Neural cell (in vitro differentiated cells): ENCODE measurements around the gene RPL38. TPM values are rescaled to one million over a fixed set of nuclear protein-coding genes. Genes with fewer than 3 reads are reported as not detected.

ENCODE experiments used
- H2AFZ ChIP-seq: fragments of 200-600, 300-800 bp; sonication (generic), shearing (Covaris generic); 2 replicates; pipeline ENCODE4 v1.6.0; 2014; ENCODE audit warnings: low read depth, mild to moderate bottlenecking, antibody characterized with exemption, low read length, moderate library complexity
- H3F3A ChIP-seq: fragments of 200-600 bp; shearing (Covaris generic); 2 replicates; pipeline ENCODE4 v1.6.1; 2016; ENCODE audit warnings: mild to moderate bottlenecking, moderate library complexity, mixed read lengths, antibody characterized with exemption, low read length; ENCODE audit not compliant: insufficient read depth, poor library complexity, severe bottlenecking
- H3K27ac ChIP-seq: fragments of 200-600, 300-800 bp; sonication (generic), shearing (Covaris generic); 2 replicates; pipeline ENCODE4 v1.5.1; 2014; ENCODE audit warnings: mild to moderate bottlenecking, low read length, moderate library complexity
- H3K27me3 ChIP-seq: fragments of 300-800, 200-600 bp; sonication (generic), shearing (Covaris generic); 2 replicates; pipeline ENCODE4 v1.6.0; 2014; ENCODE audit warnings: mild to moderate bottlenecking, low read depth, low read length, moderate library complexity; ENCODE audit not compliant: insufficient read depth
- H3K36me3 ChIP-seq: fragments of 300-800, 200-600 bp; sonication (generic), shearing (Covaris generic); 2 replicates; pipeline ENCODE4 v1.5.1; 2014; ENCODE audit warnings: mild to moderate bottlenecking, antibody characterized with exemption, low read length, moderate library complexity; ENCODE audit not compliant: insufficient read depth
- H3K4me2 ChIP-seq: fragments of 300-800, 200-600 bp; sonication (generic), shearing (Covaris generic); 2 replicates; pipeline ENCODE4 v1.6.0; 2014; ENCODE audit warnings: mild to moderate bottlenecking, low read length
- H3K4me3 ChIP-seq: fragments of 300-800, 200-600 bp; sonication (generic), shearing (Covaris generic); 2 replicates; pipeline ENCODE4 v1.5.1; 2014; ENCODE audit warnings: mild to moderate bottlenecking, low read length, moderate library complexity
- H3K79me2 ChIP-seq: fragments of 200-600 bp; shearing (Covaris generic); replicated peaks from 2 replicates; pipeline ENCODE4 v1.6.0; 2014; ENCODE audit warnings: mild to moderate bottlenecking, low read length, moderate library complexity; ENCODE audit not compliant: insufficient read depth
- H3K9ac ChIP-seq: fragments of 300-800, 200-600 bp; sonication (generic), shearing (Covaris generic); 2 replicates; pipeline ENCODE4 v1.6.1; 2016; ENCODE audit warnings: mild to moderate bottlenecking, low read length, mixed read lengths
- H3K9me2 ChIP-seq: fragments of 200-600 bp; shearing (Covaris generic); 2 replicates; pipeline ENCODE4 v1.6.1; 2016; ENCODE audit warnings: mild to moderate bottlenecking, low read length, mixed read lengths; ENCODE audit not compliant: insufficient read depth
- H3K9me3 ChIP-seq: fragments of 200-600, 300-800 bp; sonication (generic), shearing (Covaris generic); 2 replicates; pipeline ENCODE4 v1.6.1; 2016; ENCODE audit warnings: mild to moderate bottlenecking, mixed run types, low read length, moderate library complexity, mixed read lengths
- H4K20me1 ChIP-seq: fragments of 200-600 bp; shearing (Covaris generic); 2 replicates; pipeline ENCODE4 v1.6.1; 2016; ENCODE audit warnings: mild to moderate bottlenecking, mixed run types; ENCODE audit not compliant: insufficient read depth
- EP300 ChIP-seq: fragments of 450-650 bp; conservative IDR thresholded peaks from 2 replicates; pipeline ENCODE4 v1.6.1; 2014; ENCODE audit warnings: antibody characterized with exemption, mild to moderate bottlenecking, moderate library complexity; ENCODE audit not compliant: poor library complexity, severe bottlenecking
- EZH2 ChIP-seq: fragments of 200-600, 300-800 bp; shearing (Covaris generic), sonication (generic); IDR thresholded peaks from 2 replicates; pipeline ENCODE4 v1.6.1; 2014; ENCODE audit warnings: antibody characterized with exemption, low read length, borderline replicate concordance, mild to moderate bottlenecking; ENCODE audit not compliant: insufficient read depth, poor library complexity, severe bottlenecking
- MXI1 ChIP-seq: fragments of 450-650 bp; conservative IDR thresholded peaks from 2 replicates; pipeline ENCODE4 v1.6.1; 2014; ENCODE audit warnings: antibody characterized with exemption, mild to moderate bottlenecking; ENCODE audit not compliant: poor library complexity, severe bottlenecking
- POLR2AphosphoS5 ChIP-seq: IDR thresholded peaks from 2 replicates; pipeline ENCODE4 v1.6.1; 2012
- RAD21 ChIP-seq: fragments of 450-650 bp; conservative IDR thresholded peaks from 2 replicates; pipeline ENCODE4 v1.6.1; 2014; ENCODE audit warnings: antibody characterized with exemption, mild to moderate bottlenecking, moderate library complexity
- SMC3 ChIP-seq: fragments of 450-650 bp; conservative IDR thresholded peaks from 2 replicates; pipeline ENCODE4 v1.6.1; 2014; ENCODE audit warnings: antibody characterized with exemption, mild to moderate bottlenecking, moderate library complexity; ENCODE audit not compliant: poor library complexity
- TAF1 ChIP-seq: IDR thresholded peaks from 2 replicates; pipeline ENCODE4 v1.6.1; 2012; ENCODE audit warnings: low read depth
- polyA plus RNA-seq: library from polyadenylated mRNA; depleted of rRNA; stranded (reverse); fragments of >200 nt; gene quantifications from 2 replicates; pipeline ENCODE4 v1.2.3, GENCODE V29; 2014
- TF ChIP-seq, protein P1 (sequence below): fragments of 450-650 bp; IDR thresholded peaks from 2 replicates; pipeline ENCODE4 v1.5.1; 2014; ENCODE audit warnings: antibody characterized with exemption, mild to moderate bottlenecking, moderate library complexity; ENCODE audit not compliant: poor library complexity, severe bottlenecking
- TF ChIP-seq, protein P2 (sequence below): IDR thresholded peaks from 2 replicates; pipeline ENCODE4 v1.6.1; 2012; ENCODE audit warnings: borderline replicate concordance

Gene RPL38
- polyA plus RNA-seq, 1 donor from 2014 or later: 378 TPM

DNA sequence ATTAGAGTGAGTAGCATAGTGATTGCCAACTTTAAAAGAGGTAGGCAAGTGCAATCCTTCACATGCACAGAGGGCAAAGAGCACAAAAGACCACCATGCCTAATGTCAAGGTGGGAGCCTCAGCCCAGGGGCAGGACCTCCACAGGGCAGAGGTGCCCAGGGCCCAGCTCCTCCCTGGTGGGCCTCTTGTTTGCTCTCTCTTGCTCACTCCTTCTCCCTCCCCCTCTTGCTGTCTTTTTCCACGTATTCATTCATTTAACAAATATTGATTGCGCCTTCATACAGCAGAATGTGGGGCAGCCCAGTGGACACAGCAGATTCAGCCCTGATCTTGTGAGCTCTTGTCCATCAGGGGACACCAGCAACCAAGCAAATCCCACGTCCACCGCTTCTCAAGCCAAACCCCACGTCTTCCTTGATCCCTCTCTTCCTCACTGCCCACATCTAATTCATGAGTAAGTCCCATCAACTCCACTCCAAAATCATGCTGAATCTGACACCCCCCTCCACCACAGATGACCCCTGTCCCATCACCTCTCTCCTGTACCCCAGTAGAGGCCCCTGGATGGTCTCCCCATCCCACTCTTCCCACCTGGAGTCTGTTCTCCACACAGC is 44.1 kb upstream of the RPL38 start:
- H3K9me2 ChIP-seq: no peaks in the 10 kb centered on the region
- TF ChIP-seq, protein P1, sequence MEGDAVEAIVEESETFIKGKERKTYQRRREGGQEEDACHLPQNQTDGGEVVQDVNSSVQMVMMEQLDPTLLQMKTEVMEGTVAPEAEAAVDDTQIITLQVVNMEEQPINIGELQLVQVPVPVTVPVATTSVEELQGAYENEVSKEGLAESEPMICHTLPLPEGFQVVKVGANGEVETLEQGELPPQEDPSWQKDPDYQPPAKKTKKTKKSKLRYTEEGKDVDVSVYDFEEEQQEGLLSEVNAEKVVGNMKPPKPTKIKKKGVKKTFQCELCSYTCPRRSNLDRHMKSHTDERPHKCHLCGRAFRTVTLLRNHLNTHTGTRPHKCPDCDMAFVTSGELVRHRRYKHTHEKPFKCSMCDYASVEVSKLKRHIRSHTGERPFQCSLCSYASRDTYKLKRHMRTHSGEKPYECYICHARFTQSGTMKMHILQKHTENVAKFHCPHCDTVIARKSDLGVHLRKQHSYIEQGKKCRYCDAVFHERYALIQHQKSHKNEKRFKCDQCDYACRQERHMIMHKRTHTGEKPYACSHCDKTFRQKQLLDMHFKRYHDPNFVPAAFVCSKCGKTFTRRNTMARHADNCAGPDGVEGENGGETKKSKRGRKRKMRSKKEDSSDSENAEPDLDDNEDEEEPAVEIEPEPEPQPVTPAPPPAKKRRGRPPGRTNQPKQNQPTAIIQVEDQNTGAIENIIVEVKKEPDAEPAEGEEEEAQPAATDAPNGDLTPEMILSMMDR: no peak
- TF ChIP-seq EZH2 (no peak), MXI1 (no peak), RAD21 (no peak)
- H3K9me3 ChIP-seq: no peaks in the 10 kb centered on the region
- H3K27me3 ChIP-seq: no peaks in the 10 kb centered on the region
- no peak overlapping the region for H3K4me3 ChIP-seq
- H3K4me2 ChIP-seq: no peak overlapping the region
- H3K9ac ChIP-seq: no peak overlapping the region
- H2AFZ ChIP-seq: no peak overlapping the region
- H3K36me3 ChIP-seq: no peaks in the 10 kb centered on the region
- no peaks in the 10 kb centered on the region for H3K79me2 ChIP-seq
- no peak overlapping the region for H3K27ac ChIP-seq
- no peaks in the 10 kb centered on the region for H4K20me1 ChIP-seq
- H3F3A ChIP-seq: no peaks in the 10 kb centered on the region

DNA sequence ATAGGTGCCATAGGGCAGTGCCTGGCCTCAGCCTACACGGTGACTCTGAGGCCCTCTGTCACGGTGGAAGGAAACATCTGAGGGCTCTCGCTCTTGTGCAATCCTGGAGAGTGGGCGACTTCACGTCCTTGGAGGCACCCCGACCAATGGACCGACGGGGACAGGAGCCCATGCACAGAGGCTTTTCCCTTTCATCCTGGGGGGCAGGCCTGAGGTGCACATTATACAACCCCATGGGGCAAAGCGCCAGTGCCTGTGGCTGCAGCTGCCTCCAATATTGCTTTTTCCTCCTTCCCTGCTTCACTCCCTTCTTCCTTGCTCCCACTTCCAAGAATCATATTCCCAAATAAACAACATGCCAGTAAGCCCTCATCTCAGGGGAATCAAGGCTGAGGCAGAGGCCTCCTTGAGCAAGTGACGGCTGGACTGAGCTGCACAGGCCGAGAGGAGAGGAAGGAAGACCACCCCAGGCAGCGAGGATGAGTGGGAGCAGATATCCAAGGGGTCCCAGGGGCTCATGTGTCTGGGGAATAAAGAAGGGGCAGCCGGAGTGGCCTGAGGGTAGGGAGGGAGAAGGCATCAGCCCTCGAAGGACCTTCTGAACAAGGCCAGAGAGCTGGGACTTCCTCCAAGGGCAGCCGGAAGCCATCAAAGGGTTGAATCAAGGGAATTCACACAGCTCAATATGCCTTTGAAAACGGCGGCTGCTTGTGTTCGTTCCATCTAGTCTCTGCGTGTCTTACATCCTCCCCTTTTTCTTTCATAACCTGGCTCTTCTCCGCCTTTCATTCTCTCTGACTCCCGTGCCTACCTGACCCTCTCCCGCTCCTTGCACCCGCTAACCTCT is 42.6 kb upstream of the RPL38 start:
- Histone ChIP-seq H3K9me2 (no peaks in the 10 kb centered on the region), H3K9me3 (no peaks in the 10 kb centered on the region), H3K4me3 (no peak overlapping the region), H3K9ac (no peak overlapping the region), H3K27ac (no peak overlapping the region), H4K20me1 (no peaks in the 10 kb centered on the region), H3K4me2 (no peak overlapping the region), H3K79me2 (no peaks in the 10 kb centered on the region), H3K36me3 (no peaks in the 10 kb centered on the region), H3K27me3 (no peaks in the 10 kb centered on the region), H2AFZ (no peak overlapping the region), H3F3A (no peaks in the 10 kb centered on the region)
- TF ChIP-seq, protein P2, sequence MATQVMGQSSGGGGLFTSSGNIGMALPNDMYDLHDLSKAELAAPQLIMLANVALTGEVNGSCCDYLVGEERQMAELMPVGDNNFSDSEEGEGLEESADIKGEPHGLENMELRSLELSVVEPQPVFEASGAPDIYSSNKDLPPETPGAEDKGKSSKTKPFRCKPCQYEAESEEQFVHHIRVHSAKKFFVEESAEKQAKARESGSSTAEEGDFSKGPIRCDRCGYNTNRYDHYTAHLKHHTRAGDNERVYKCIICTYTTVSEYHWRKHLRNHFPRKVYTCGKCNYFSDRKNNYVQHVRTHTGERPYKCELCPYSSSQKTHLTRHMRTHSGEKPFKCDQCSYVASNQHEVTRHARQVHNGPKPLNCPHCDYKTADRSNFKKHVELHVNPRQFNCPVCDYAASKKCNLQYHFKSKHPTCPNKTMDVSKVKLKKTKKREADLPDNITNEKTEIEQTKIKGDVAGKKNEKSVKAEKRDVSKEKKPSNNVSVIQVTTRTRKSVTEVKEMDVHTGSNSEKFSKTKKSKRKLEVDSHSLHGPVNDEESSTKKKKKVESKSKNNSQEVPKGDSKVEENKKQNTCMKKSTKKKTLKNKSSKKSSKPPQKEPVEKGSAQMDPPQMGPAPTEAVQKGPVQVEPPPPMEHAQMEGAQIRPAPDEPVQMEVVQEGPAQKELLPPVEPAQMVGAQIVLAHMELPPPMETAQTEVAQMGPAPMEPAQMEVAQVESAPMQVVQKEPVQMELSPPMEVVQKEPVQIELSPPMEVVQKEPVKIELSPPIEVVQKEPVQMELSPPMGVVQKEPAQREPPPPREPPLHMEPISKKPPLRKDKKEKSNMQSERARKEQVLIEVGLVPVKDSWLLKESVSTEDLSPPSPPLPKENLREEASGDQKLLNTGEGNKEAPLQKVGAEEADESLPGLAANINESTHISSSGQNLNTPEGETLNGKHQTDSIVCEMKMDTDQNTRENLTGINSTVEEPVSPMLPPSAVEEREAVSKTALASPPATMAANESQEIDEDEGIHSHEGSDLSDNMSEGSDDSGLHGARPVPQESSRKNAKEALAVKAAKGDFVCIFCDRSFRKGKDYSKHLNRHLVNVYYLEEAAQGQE: no peak
- TF ChIP-seq EP300 (no peak), POLR2AphosphoS5 (no peak), MXI1 (no peak), TAF1 (no peak), RAD21 (no peak), SMC3 (no peak), EZH2 (no peak)
- TF ChIP-seq, protein P1: no peak
